ENCODE measurements around the gene SH3PXD2A.

GRCh38 chr10:103797857-103798256 is 57.5 kb downstream of the SH3PXD2A start:
- TF ChIP-seq CTCF (IDR thresholded peaks at IDR 0.05) = no peak
- TF ChIP-seq EZH2 (IDR thresholded peaks at IDR 0.05; ENCODE audit: borderline replicate concordance, insufficient read depth, low read depth, low read length, poor library complexity, severe bottlenecking) = no peak
